ENCODE results near the gene SP1. TPM values are rescaled to one million over a fixed set of nuclear protein-coding genes. Genes with fewer than 3 reads are reported as not detected.

SP1 gene
- total and polyA plus RNA-seq, 9 of the 15 experiments (the other 6 are each of a cell fraction or from before 2014, with no cell fraction given): 8.0 to 65.5 (median 41.6) TPM

- ATAC-seq (no peak), FAIRE-seq (no peak), DNase-seq (ENCODE audit: extremely low read depth in 1 of 4, low spot score in 3 of 4) (no peak)
- H3K9ac ChIP-seq (ENCODE audit: insufficient read depth in 1 of 2, low read depth in 2 of 2, low read length in 2 of 2): no peak overlapping the region
- CTCF ChIA-PET (ENCODE audit: low intra/inter-chr PET ratio): no interaction called here
- H3K36me3 ChIP-seq (ENCODE audit: control insufficient read depth, insufficient read depth, low read length): peaks cover 100% of the 10 kb centered on the region
- intact Hi-C loops (cut with micrococcal nuclease) (no loop called here), in situ Hi-C loops (cut with MboI) (no loop called here)
- peaks cover 39% of the 10 kb centered on the region for H4K20me1 ChIP-seq (replicated peaks; ENCODE audit: control insufficient read depth, insufficient read depth, low read length)
- peaks cover 4% of the 10 kb centered on the region for H3K9me1 ChIP-seq (ENCODE audit: control insufficient read depth, insufficient read depth, low read length)
- H3K4me3 ChIP-seq: no peak overlapping the region
- no peak overlapping the region for H2AFZ ChIP-seq (ENCODE audit: low read depth, low read length)
- no peaks in the 10 kb centered on the region for H3K9me3 ChIP-seq (replicated peaks; ENCODE audit: control insufficient read depth, insufficient read depth, low read depth, low read length)
- POLR2A ChIA-PET: interaction anchor here (0.7 to 1.6 kb wide), 6 partner anchors 8 to 138 kb away, joined by 3 to 5 read pairs (median 3); partner anchors contain the start of gene AAAS
- no TSS peak for BruUV-seq (replicated peaks)
- no peak overlapping the region for H3K4me2 ChIP-seq (ENCODE audit: insufficient read depth, low read length)
- no peak for TF ChIP-seq CXXC5 (CRISPR knock-in tag; IDR thresholded peaks at IDR 0.05)
- TF ChIP-seq C11orf30 (IDR thresholded peaks at IDR 0.05; ENCODE audit: low read depth): no peak
- TF ChIP-seq CBFA2T2 (conservative IDR thresholded peaks at IDR 0.05): no peak
- TF ChIP-seq PHF21A (IDR thresholded peaks at IDR 0.05; ENCODE audit: borderline replicate concordance, low read depth): no peak
- TF ChIP-seq ELF1 (tag; IDR thresholded peaks at IDR 0.05): no peak
- no peak for TF ChIP-seq PRMT5 (CRISPR knock-in tag; IDR thresholded peaks at IDR 0.05)
- no peak for TF ChIP-seq MEF2A (IDR thresholded peaks at IDR 0.05; ENCODE audit: control insufficient read depth, low read depth, low read length)
- no peak for TF ChIP-seq DMBX1 (CRISPR knock-in tag; IDR thresholded peaks at IDR 0.05; ENCODE audit: borderline replicate concordance)
- TF ChIP-seq ZNF324 (CRISPR knock-in tag; IDR thresholded peaks at IDR 0.05): no peak
- TF ChIP-seq ZNF184 (CRISPR knock-in tag; IDR thresholded peaks at IDR 0.05): no peak
- TF ChIP-seq ZNF655 (CRISPR knock-in tag; IDR thresholded peaks at IDR 0.05): no peak
- no peak for TF ChIP-seq TRIM28 (IDR thresholded peaks at IDR 0.05)
- TF ChIP-seq ZBTB5 (IDR thresholded peaks at IDR 0.05): no peak
- no peak for TF ChIP-seq ERF (CRISPR knock-in tag; IDR thresholded peaks at IDR 0.05)
- no peak for TF ChIP-seq ZNF23 (CRISPR knock-in tag; IDR thresholded peaks at IDR 0.05)
- 91% methylated on average over 4 of the region's 4 CpGs for whole genome bisulfite sequencing (ENCODE audit: insufficient coverage, low coverage, missing lambda C conversion rate)
- H3K27me3 ChIP-seq (ENCODE audit: control insufficient read depth in 2 of 2, insufficient read depth in 2 of 2, low read length in 2 of 2): no peaks in the 10 kb centered on the region
- H3K79me2 ChIP-seq (ENCODE audit: control insufficient read depth, insufficient read depth, low read length): peaks cover 100% of the 10 kb centered on the region
- peaks cover 0 to 8% of the 10 kb centered on the region in 2 experiments; a peak in 3 of 5 replicates for H3K4me1 ChIP-seq (replicated peaks in 1 of 2; ENCODE audit: control insufficient read depth in 2 of 2, insufficient read depth in 2 of 2, low read length in 2 of 2)
- no peak overlapping the region for H3K27ac ChIP-seq (ENCODE audit: extremely low read depth, low read depth, low read length)
These were observed 79.1 kb downstream of the SP1 start for GRCh38 chr12:53459097-53459496.
